ENCODE measurements around the gene NECAP2. TPM values are rescaled to one million over a fixed set of nuclear protein-coding genes. Genes with fewer than 3 reads are reported as not detected.

NECAP2 gene
- polyA plus RNA-seq, 4 donors: 36.0 to 43.7 (median 41.4) TPM

DNA sequence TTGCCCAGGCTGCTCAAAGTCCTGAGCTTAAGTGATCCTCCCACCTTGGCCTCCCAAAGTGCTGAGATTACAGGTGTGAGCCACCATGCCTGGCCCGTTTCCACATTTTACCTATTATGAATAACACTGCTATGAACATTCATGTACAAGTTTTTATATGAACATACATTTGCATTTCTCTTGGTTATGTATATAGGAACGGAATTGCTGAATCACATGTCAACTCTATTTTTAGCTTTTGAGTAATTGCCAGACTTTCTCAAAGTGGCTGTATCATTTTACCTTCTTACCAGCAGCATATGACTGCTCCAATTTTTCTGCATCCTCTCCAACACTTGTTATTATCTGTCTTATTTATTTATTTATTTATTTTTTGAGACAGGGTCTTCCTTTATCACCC is 6.0 kb upstream of the NECAP2 start:
- no peak overlapping the region for H3K4me3 ChIP-seq (ENCODE audit: low read depth in 1 of 3, low read length in 3 of 3)
- H3K27me3 ChIP-seq (ENCODE audit: control insufficient read depth in 3 of 3, insufficient read depth in 3 of 3, low read length in 3 of 3): peaks cover 0 to 3% (median 0%) of the 10 kb centered on the region in 3 donors
- H3K36me3 ChIP-seq (ENCODE audit: control insufficient read depth in 3 of 3, insufficient read depth in 2 of 3, low read depth in 1 of 3, low read length in 3 of 3): no peaks in the 10 kb centered on the region
- DNase-seq (no peak), FAIRE-seq (no peak)
- WGBS, 3 donors: 53 to 62% (median 61%) methylated on average over 2 of the region's 2 CpGs
- no peak overlapping the region for H3K27ac ChIP-seq (ENCODE audit: low read depth in 1 of 3, low read length in 2 of 3)
- H3K9me3 ChIP-seq (ENCODE audit: control insufficient read depth in 2 of 2, insufficient read depth in 1 of 2, low read depth in 1 of 2, low read length in 1 of 2): no peaks in the 10 kb centered on the region
- H3K4me1 ChIP-seq (ENCODE audit: control insufficient read depth in 3 of 3, insufficient read depth in 2 of 3, low read depth in 1 of 3, low read length in 2 of 3): no peaks in the 10 kb centered on the region

DNA sequence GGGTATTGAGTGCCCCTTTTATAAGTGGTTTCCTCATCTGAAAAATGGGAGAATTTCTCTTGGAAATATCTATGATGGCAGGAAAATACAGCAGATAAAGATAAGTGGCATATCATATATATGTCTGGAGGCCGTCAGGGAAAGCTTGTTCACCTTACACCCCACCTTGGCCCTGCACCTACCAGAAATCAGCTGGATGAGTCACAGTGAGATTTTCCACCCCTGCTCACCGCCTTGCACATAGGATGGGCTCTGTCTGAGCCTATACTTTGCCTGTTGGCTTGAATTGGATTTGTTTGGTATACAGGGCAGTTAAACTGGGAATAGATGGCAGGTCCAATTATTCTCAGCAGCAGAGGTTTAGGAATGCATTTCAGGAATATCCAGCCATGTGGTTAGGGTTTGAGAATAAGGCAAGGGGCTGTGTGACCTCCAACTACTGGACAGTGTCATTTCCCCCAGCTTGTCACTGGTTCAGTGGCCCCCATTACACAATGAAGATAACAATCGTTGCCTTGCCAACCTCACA is 3.5 kb upstream of the NECAP2 start, which contains the start of gene SPATA21:
TSS of gene SPATA21 (minus strand) at position 479 of the 529 bp plus-strand sequence. CDS start 6,053 bp downstream, outside the sequence.
- no peak within 1 kb of the TSS for H3K4me3 ChIP-seq (ENCODE audit: low read depth in 1 of 3, low read length in 3 of 3)
- peaks cover 0 to 3% (median 0%) of the 10 kb centered on the region in 3 donors for H3K27me3 ChIP-seq (ENCODE audit: control insufficient read depth in 3 of 3, insufficient read depth in 3 of 3, low read length in 3 of 3)
- DNase-seq: no peak
- no peaks in the 10 kb centered on the region for H3K9me3 ChIP-seq (ENCODE audit: control insufficient read depth in 2 of 2, insufficient read depth in 1 of 2, low read depth in 1 of 2, low read length in 1 of 2)
- H3K27ac ChIP-seq (ENCODE audit: low read depth in 1 of 3, low read length in 2 of 3): no peak within 1 kb of the TSS
- FAIRE-seq: no peak
- peaks cover 0 to 2% (median 0%) of the 10 kb centered on the region in 3 donors for H3K36me3 ChIP-seq (ENCODE audit: control insufficient read depth in 3 of 3, insufficient read depth in 2 of 3, low read depth in 1 of 3, low read length in 3 of 3)
- peaks cover 0 to 8% (median 3%) of the 10 kb centered on the region in 3 donors for H3K4me1 ChIP-seq (ENCODE audit: control insufficient read depth in 3 of 3, insufficient read depth in 2 of 3, low read depth in 1 of 3, low read length in 2 of 3)
- 60 to 70% (median 67%) methylated on average over 3 of the region's 3 CpGs for WGBS, 3 donors

DNA sequence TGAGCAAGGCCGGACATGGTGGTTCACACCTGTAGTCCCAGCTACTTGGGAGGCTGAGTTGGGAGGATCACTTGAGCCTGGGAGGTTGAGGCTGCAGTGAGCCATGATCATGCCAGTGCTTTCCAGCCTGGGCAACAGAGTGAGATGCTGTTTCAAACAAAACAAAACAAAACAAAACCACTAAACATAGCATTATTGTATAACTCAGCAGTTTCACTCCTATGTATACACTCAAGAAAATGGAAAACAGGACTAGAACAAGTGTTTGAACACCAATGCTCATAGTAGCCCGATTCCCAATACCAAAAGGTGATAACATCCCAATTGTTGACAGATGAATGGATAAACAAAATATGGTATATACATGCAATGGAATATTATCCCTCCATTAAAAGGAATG is 2.0 kb upstream of the NECAP2 start:
- H3K4me3 ChIP-seq (ENCODE audit: low read depth in 1 of 3, low read length in 3 of 3): no peak overlapping the region
- H3K4me1 ChIP-seq (ENCODE audit: control insufficient read depth in 3 of 3, insufficient read depth in 2 of 3, low read depth in 1 of 3, low read length in 2 of 3): peaks cover 0 to 8% (median 3%) of the 10 kb centered on the region in 3 donors
- no peaks in the 10 kb centered on the region for H3K27me3 ChIP-seq (ENCODE audit: control insufficient read depth in 3 of 3, insufficient read depth in 3 of 3, low read length in 3 of 3)
- 78 to 90% (median 86%) methylated on average over 2 of the region's 2 CpGs for WGBS, 3 donors
- FAIRE-seq (no peak), DNase-seq (no peak)
- H3K27ac ChIP-seq (ENCODE audit: low read depth in 1 of 3, low read length in 2 of 3): no peak overlapping the region
- H3K9me3 ChIP-seq (ENCODE audit: control insufficient read depth in 2 of 2, insufficient read depth in 1 of 2, low read depth in 1 of 2, low read length in 1 of 2): no peaks in the 10 kb centered on the region
- H3K36me3 ChIP-seq (ENCODE audit: control insufficient read depth in 3 of 3, insufficient read depth in 2 of 3, low read depth in 1 of 3, low read length in 3 of 3): peaks cover 0 to 16% (median 4%) of the 10 kb centered on the region in 3 donors

DNA sequence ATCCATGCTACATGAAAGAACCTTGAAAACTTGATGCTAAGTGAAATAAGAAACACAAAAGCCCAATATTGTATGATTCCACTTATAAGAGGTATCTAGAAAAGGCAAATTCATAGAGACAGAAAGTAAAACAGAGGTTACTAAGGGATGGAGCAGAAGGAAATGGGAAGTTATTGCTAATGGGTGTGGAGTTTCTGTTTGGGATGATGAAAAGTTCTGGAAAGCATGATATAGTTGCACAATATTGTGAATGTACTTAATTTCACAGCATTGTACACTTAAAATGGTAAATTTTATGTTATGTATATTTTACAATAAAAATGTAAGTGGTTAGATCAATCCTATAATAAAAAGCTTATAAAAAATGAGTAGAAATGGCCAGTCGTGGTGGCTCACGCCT is 1.6 kb upstream of the NECAP2 start:
- H3K27ac ChIP-seq (ENCODE audit: low read depth in 1 of 3, low read length in 2 of 3): no peak overlapping the region
- WGBS, 3 donors: 76 to 83% (median 81%) methylated on average over 2 of the region's 2 CpGs
- H3K27me3 ChIP-seq (ENCODE audit: control insufficient read depth in 3 of 3, insufficient read depth in 3 of 3, low read length in 3 of 3): no peaks in the 10 kb centered on the region
- FAIRE-seq: no peak
- no peak for DNase-seq
- H3K9me3 ChIP-seq (ENCODE audit: control insufficient read depth in 2 of 2, insufficient read depth in 1 of 2, low read depth in 1 of 2, low read length in 1 of 2): no peaks in the 10 kb centered on the region
- H3K36me3 ChIP-seq (ENCODE audit: control insufficient read depth in 3 of 3, insufficient read depth in 2 of 3, low read depth in 1 of 3, low read length in 3 of 3): peaks cover 0 to 20% (median 4%) of the 10 kb centered on the region in 3 donors
- H3K4me1 ChIP-seq (ENCODE audit: control insufficient read depth in 3 of 3, insufficient read depth in 2 of 3, low read depth in 1 of 3, low read length in 2 of 3): peaks cover 0 to 8% (median 3%) of the 10 kb centered on the region in 3 donors
- H3K4me3 ChIP-seq (ENCODE audit: low read depth in 1 of 3, low read length in 3 of 3): no peak overlapping the region

DNA sequence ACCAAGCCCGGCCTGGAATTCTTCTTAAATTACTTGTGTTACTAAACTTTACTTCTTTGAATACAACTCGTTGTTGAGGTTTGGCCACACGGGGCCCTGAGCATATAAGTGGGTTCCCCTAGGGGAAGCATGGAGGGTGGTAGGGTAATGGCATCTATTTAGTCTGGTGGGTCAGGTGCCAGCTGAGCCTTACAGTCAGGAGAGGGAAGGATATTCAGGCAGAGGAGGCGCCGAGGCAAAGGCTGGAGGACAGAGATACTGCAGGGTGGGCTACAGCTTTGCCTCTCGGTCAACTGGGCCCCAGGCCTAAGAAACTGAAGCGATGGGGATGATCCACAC is 424 bp upstream of the NECAP2 start:
- DNase-seq (no peak), FAIRE-seq (no peak)
- no peaks in the 10 kb centered on the region for H3K27me3 ChIP-seq (ENCODE audit: control insufficient read depth in 3 of 3, insufficient read depth in 3 of 3, low read length in 3 of 3)
- H3K27ac ChIP-seq (ENCODE audit: low read depth in 1 of 3, low read length in 2 of 3): peak overlapping the region in 2 of 3 donors; percentile 12 to 33
- H3K4me3 ChIP-seq (ENCODE audit: low read depth in 1 of 3, low read length in 3 of 3): peak overlapping the region in 1 of 3 donors; percentile 96
- H3K4me1 ChIP-seq (ENCODE audit: control insufficient read depth in 3 of 3, insufficient read depth in 2 of 3, low read depth in 1 of 3, low read length in 2 of 3): peaks cover 0 to 8% (median 3%) of the 10 kb centered on the region in 3 donors
- H3K9me3 ChIP-seq (ENCODE audit: control insufficient read depth in 2 of 2, insufficient read depth in 1 of 2, low read depth in 1 of 2, low read length in 1 of 2): no peaks in the 10 kb centered on the region
- H3K36me3 ChIP-seq (ENCODE audit: control insufficient read depth in 3 of 3, insufficient read depth in 2 of 3, low read depth in 1 of 3, low read length in 3 of 3): peaks cover 3 to 32% (median 4%) of the 10 kb centered on the region in 3 donors
- WGBS, 3 donors: 52 to 58% (median 54%) methylated on average over 7 of the region's 7 CpGs

DNA sequence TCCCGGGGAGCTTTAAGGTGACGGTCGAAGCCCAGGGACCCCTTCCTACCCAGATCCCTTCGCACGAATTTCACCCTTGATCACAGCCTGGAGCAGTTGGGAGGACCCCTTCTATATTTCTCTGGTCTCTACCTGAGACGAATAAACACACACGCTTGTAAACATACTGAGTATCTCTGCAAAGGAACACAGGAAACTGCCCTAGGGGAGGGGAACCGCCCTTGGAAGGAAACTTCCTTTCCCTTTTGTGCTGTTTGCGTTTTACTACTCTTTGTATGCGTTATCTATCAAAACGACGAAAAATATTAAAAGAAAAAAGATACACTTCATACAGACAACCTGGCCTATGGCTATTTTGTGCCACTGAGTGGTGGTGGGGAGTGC is 750 bp downstream of the NECAP2 start:
- DNase-seq: peak; percentile 40 to 60

DNA sequence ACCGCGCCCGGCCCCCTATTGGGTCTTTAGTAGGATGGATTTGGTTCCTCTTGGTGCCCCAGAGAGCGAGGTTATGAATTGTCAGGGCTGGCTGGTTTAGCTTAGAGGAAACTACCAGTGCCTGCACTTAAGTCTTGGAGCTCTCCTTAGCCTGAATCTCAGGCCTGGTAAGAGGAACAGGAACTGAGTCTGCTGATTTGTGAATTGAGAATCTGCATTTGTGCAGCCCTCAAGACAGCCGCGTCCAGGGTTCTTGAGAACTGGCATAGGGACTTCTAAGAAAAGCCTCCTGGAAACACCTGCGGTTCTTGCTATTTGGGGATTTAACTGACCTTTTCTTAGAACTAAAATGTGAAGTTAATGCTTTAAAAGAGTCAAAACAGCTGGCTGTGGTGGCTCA is 1.7 kb downstream of the NECAP2 start:
- no peak for FAIRE-seq
- no peak overlapping the region for H3K27ac ChIP-seq (ENCODE audit: low read depth in 1 of 3, low read length in 2 of 3)
- no peak overlapping the region for H3K4me3 ChIP-seq (ENCODE audit: low read depth in 1 of 3, low read length in 3 of 3)
- peaks cover 0 to 8% (median 3%) of the 10 kb centered on the region in 3 donors for H3K4me1 ChIP-seq (ENCODE audit: control insufficient read depth in 3 of 3, insufficient read depth in 2 of 3, low read depth in 1 of 3, low read length in 2 of 3)
- WGBS, 3 donors: 87 to 92% (median 88%) methylated on average over 7 of the region's 7 CpGs
- H3K27me3 ChIP-seq (ENCODE audit: control insufficient read depth in 3 of 3, insufficient read depth in 3 of 3, low read length in 3 of 3): no peaks in the 10 kb centered on the region
- no peaks in the 10 kb centered on the region for H3K9me3 ChIP-seq (ENCODE audit: control insufficient read depth in 2 of 2, insufficient read depth in 1 of 2, low read depth in 1 of 2, low read length in 1 of 2)
- DNase-seq: no peak
- H3K36me3 ChIP-seq (ENCODE audit: control insufficient read depth in 3 of 3, insufficient read depth in 2 of 3, low read depth in 1 of 3, low read length in 3 of 3): peaks cover 4 to 47% (median 8%) of the 10 kb centered on the region in 3 donors

More for the DNA sequence above, 750 bp downstream of the NECAP2 start:
- no peak for FAIRE-seq
- peak overlapping the region; percentile 34 to 85 (median 84) for H3K27ac ChIP-seq (ENCODE audit: low read depth in 1 of 3, low read length in 2 of 3)
- 0 to 1% (median 0%) methylated on average over 12 of the region's 12 CpGs for WGBS, 3 donors
- H3K4me3 ChIP-seq (ENCODE audit: low read depth in 1 of 3, low read length in 3 of 3): peak overlapping the region; percentile 93 to 99 (median 96)
- no peaks in the 10 kb centered on the region for H3K9me3 ChIP-seq (ENCODE audit: control insufficient read depth in 2 of 2, insufficient read depth in 1 of 2, low read depth in 1 of 2, low read length in 1 of 2)
- H3K27me3 ChIP-seq (ENCODE audit: control insufficient read depth in 3 of 3, insufficient read depth in 3 of 3, low read length in 3 of 3): no peaks in the 10 kb centered on the region
- peaks cover 0 to 8% (median 3%) of the 10 kb centered on the region in 3 donors for H3K4me1 ChIP-seq (ENCODE audit: control insufficient read depth in 3 of 3, insufficient read depth in 2 of 3, low read depth in 1 of 3, low read length in 2 of 3)
- H3K36me3 ChIP-seq (ENCODE audit: control insufficient read depth in 3 of 3, insufficient read depth in 2 of 3, low read depth in 1 of 3, low read length in 3 of 3): peaks cover 4 to 42% (median 4%) of the 10 kb centered on the region in 3 donors

DNA sequence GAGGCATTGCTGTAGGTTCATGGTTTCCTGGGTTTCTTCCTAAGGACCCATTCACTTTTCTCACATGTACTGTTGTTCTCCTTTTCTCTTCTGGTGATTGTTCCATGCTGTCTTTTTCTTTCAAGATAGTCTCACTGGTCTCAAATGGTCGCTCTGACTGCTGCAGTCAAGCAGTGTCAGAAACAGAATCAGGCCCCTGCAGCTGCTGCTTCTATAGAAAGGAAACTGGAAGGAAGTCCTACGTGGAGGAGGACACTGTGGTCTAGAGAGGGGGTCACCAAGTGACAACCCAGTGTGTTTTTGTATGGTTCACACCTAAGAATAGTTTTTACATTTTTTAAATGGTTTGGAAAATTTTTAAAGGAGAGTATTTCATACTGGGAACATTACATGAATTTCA is 2.4 kb downstream of the NECAP2 start:
- Histone ChIP-seq H3K36me3 (ENCODE audit: control insufficient read depth in 3 of 3, insufficient read depth in 2 of 3, low read depth in 1 of 3, low read length in 3 of 3) (peaks cover 4 to 53% (median 15%) of the 10 kb centered on the region in 3 donors), H3K4me1 (ENCODE audit: control insufficient read depth in 3 of 3, insufficient read depth in 2 of 3, low read depth in 1 of 3, low read length in 2 of 3) (peaks cover 0 to 8% (median 3%) of the 10 kb centered on the region in 3 donors), H3K27me3 (ENCODE audit: control insufficient read depth in 3 of 3, insufficient read depth in 3 of 3, low read length in 3 of 3) (no peaks in the 10 kb centered on the region), H3K9me3 (ENCODE audit: control insufficient read depth in 2 of 2, insufficient read depth in 1 of 2, low read depth in 1 of 2, low read length in 1 of 2) (no peaks in the 10 kb centered on the region), H3K4me3 (ENCODE audit: low read depth in 1 of 3, low read length in 3 of 3) (no peak overlapping the region), H3K27ac (ENCODE audit: low read depth in 1 of 3, low read length in 2 of 3) (no peak overlapping the region)
- 63 to 73% (median 72%) methylated on average over 2 of the region's 2 CpGs for WGBS, 3 donors
- DNase-seq (no peak), FAIRE-seq (no peak)

Data from small intestine (tissue), 7 donors.